ENCODE results near the gene FBRSL1. TPM values are rescaled to one million over a fixed set of nuclear protein-coding genes. Genes with fewer than 3 reads are reported as not detected.

FBRSL1 gene
- total RNA-seq, 1 experiment from 2014 or later: 130 TPM

DNA sequence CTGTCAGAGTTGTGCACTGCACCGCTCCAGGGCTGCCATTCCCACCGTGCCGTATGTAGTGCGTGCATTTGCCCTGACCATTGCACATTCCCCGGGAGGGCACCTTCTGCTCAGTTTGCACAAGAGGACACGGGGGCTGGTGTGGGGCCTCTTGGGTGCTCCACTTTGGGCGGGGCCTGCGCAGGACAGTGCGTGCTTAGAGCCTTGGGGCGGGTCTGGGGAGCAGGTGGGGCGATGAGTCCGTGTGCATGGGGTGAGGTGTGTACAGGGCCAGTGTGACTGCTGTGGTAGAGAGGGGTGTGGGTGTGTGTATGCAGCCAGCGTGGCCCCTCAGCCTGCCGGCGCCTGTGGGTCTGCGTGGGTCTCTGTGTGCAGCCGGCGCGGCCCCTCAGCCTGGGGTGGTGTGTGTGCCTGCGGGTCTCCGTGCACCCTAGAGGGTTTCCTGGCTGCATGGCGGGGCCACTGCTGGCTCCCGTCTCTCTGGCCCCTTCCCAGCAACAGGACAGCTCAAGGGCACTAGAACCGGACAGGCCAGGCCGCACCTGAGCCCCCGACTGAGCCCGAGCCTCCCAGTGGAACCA, 31.9 kb downstream of the FBRSL1 start:
- ChIA-PET CTCF (no interaction called here), POLR2A (ENCODE audit: low non-redundant PET) (no interaction called here)
- H3K27me3 ChIP-seq (replicated peaks; ENCODE audit: insufficient read depth, low read depth, low read length, poor library complexity): no peaks in the 10 kb centered on the region
- intact Hi-C loops (cut with micrococcal nuclease; ENCODE audit: unreplicated experiment): no loop called here
- no peak for DNase-seq (ENCODE audit: low spot score)
- H3K9me3 ChIP-seq (ENCODE audit: low read depth, low read length, poor library complexity, severe bottlenecking): no peaks in the 10 kb centered on the region
- peaks cover 7% of the 10 kb centered on the region for H3K4me1 ChIP-seq (ENCODE audit: insufficient read depth, low read length, poor library complexity, severe bottlenecking)
- BruUV-seq (replicated peaks): no TSS peak
- no peak for TF ChIP-seq EZH2 (IDR thresholded peaks at IDR 0.05; ENCODE audit: borderline replicate concordance, low read depth, low read length, poor library complexity, severe bottlenecking)
- TF ChIP-seq, protein P1, sequence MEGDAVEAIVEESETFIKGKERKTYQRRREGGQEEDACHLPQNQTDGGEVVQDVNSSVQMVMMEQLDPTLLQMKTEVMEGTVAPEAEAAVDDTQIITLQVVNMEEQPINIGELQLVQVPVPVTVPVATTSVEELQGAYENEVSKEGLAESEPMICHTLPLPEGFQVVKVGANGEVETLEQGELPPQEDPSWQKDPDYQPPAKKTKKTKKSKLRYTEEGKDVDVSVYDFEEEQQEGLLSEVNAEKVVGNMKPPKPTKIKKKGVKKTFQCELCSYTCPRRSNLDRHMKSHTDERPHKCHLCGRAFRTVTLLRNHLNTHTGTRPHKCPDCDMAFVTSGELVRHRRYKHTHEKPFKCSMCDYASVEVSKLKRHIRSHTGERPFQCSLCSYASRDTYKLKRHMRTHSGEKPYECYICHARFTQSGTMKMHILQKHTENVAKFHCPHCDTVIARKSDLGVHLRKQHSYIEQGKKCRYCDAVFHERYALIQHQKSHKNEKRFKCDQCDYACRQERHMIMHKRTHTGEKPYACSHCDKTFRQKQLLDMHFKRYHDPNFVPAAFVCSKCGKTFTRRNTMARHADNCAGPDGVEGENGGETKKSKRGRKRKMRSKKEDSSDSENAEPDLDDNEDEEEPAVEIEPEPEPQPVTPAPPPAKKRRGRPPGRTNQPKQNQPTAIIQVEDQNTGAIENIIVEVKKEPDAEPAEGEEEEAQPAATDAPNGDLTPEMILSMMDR (conservative IDR thresholded peaks at IDR 0.05; ENCODE audit: low read depth, low read length): no peak
- H3K36me3 ChIP-seq (ENCODE audit: insufficient read depth, low read length, poor library complexity, severe bottlenecking): no peaks in the 10 kb centered on the region
- H3K4me3 ChIP-seq (ENCODE audit: low read depth, low read length, poor library complexity, severe bottlenecking): no peak overlapping the region
- no peak overlapping the region for H3K27ac ChIP-seq (ENCODE audit: low read depth, low read length, poor library complexity, severe bottlenecking)

DNA sequence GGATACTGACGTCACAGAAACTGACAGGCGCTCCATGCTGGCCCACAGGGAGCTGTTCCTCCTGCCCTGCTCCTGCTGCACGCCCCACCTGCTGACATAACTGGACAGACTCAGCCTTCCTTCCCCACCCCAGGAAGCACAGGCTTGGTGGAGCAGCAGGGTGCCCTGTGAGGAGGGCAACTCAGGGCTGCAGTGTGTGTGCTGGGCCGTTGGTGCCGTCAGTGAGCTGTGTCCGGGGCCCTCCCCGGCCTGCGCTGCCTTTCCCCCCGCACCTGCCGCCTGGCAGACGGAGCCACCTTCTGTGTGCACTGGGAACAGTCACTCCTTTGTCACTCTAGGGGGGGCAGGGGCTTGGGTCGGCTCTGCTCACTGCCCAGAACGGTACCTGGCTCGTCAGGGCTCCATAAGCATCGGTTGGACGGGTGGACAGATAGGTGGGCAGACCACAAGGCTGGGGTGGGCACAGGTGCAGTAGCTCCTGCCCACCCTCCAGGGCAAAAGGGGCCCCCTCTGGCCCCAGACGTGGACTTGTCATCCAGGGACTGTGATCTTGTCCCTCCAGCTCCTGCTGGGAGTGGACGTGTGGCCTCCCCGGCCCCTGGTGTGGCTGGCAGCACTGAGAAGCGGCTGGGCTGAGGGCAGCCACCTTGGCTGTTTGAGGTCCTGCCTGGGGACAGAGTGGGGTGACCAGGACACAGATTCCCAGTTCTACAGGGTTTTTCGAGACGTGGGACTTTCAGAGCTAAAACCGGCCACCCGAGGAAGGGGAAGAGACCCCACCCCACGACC, 32.8 kb downstream of the FBRSL1 start:
- intact Hi-C loops (cut with micrococcal nuclease; ENCODE audit: unreplicated experiment): no loop called here
- POLR2A ChIA-PET (ENCODE audit: low non-redundant PET): no interaction called here
- no peak overlapping the region for H3K4me3 ChIP-seq (ENCODE audit: low read depth, low read length, poor library complexity, severe bottlenecking)
- no peaks in the 10 kb centered on the region for H3K27me3 ChIP-seq (replicated peaks; ENCODE audit: insufficient read depth, low read depth, low read length, poor library complexity)
- no peak for DNase-seq (ENCODE audit: low spot score)
- peaks cover 7% of the 10 kb centered on the region for H3K4me1 ChIP-seq (ENCODE audit: insufficient read depth, low read length, poor library complexity, severe bottlenecking)
- H3K27ac ChIP-seq (ENCODE audit: low read depth, low read length, poor library complexity, severe bottlenecking): no peak overlapping the region
- H3K9me3 ChIP-seq (ENCODE audit: low read depth, low read length, poor library complexity, severe bottlenecking): no peaks in the 10 kb centered on the region
- CTCF ChIA-PET: interaction anchor here (1.1 kb wide), 1 partner anchor 369 kb away, joined by 6 read pairs; no protein-coding TSS in a partner anchor
- H3K36me3 ChIP-seq (ENCODE audit: insufficient read depth, low read length, poor library complexity, severe bottlenecking): no peaks in the 10 kb centered on the region
- BruUV-seq (replicated peaks): no TSS peak
- TF ChIP-seq, protein P1 (conservative IDR thresholded peaks at IDR 0.05; ENCODE audit: low read depth, low read length): no peak
- TF ChIP-seq EZH2 (IDR thresholded peaks at IDR 0.05; ENCODE audit: borderline replicate concordance, low read depth, low read length, poor library complexity, severe bottlenecking): no peak

DNA sequence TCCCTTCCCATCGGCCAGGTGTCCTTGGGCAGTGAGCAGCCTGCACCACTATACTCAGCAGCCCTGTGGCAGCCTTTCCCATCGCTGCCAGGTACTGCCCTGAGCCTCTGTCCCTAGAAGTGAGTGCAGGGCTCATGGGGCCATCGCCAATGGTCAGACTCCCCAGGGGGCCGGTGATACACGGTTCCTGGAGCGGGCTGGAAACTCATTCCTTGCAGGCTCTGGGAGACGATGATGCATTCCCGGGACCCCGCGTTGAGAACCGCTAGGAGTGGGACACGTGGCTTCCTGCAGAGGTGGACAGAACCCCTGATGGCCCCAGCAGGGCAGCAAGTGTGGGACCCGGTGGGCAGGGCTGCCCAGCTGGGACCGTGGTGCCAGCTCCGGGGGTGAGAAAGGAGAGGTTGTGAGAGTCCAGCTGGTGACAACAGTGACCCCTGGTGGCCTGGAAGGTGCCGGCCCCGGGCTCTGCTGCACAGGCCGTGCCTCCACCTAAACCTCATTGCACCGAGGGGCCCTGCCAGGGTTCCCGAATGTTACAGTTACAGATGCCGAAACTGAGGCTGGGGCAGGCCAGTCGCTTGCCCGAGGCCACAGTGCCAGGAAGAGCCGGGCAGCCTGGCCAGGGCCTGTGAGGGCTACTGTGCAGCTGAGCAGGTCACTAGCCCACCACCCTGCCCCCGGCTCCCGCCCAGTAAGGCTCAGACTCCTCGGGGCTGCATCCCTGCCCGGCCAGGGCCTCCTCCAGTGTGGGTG, 33.8 kb downstream of the FBRSL1 start:
- BruUV-seq (replicated peaks): no TSS peak

More for the DNA sequence above, 33.8 kb downstream of the FBRSL1 start:
- peaks cover 7% of the 10 kb centered on the region for H3K4me1 ChIP-seq (ENCODE audit: insufficient read depth, low read length, poor library complexity, severe bottlenecking)
- peak; percentile 60 for DNase-seq (ENCODE audit: low spot score)
- POLR2A ChIA-PET (ENCODE audit: low non-redundant PET): no interaction called here
- TF ChIP-seq EZH2 (IDR thresholded peaks at IDR 0.05; ENCODE audit: borderline replicate concordance, low read depth, low read length, poor library complexity, severe bottlenecking): no peak
- TF ChIP-seq, protein P1 (conservative IDR thresholded peaks at IDR 0.05; ENCODE audit: low read depth, low read length): peak; percentile 78
- no peak overlapping the region for H3K4me3 ChIP-seq (ENCODE audit: low read depth, low read length, poor library complexity, severe bottlenecking)
- H3K27ac ChIP-seq (ENCODE audit: low read depth, low read length, poor library complexity, severe bottlenecking): no peak overlapping the region
- intact Hi-C loops (cut with micrococcal nuclease; ENCODE audit: unreplicated experiment): no loop called here
- CTCF ChIA-PET: interaction anchor here (0.6 to 1.1 kb wide), 3 partner anchors 9 to 370 kb away, joined by 5 to 9 read pairs (median 6); no protein-coding TSS in a partner anchor
- no peaks in the 10 kb centered on the region for H3K36me3 ChIP-seq (ENCODE audit: insufficient read depth, low read length, poor library complexity, severe bottlenecking)
- no peaks in the 10 kb centered on the region for H3K9me3 ChIP-seq (ENCODE audit: low read depth, low read length, poor library complexity, severe bottlenecking)
- no peaks in the 10 kb centered on the region for H3K27me3 ChIP-seq (replicated peaks; ENCODE audit: insufficient read depth, low read depth, low read length, poor library complexity)
